HepG2 (cell line): ENCODE results near the gene SLC4A2. TPM values are rescaled to one million over a fixed set of nuclear protein-coding genes. Genes with fewer than 3 reads are reported as not detected.

ENCODE experiments used
- ATAC-seq: fragments of 200-7000 bp; cut with Tn5 transposase; 3 replicates; pipeline ENCODE4 v1.9.1; 2020; ENCODE audit warnings: mild to moderate bottlenecking, moderate library complexity
- BruUV-seq: library from RNA; stranded (reverse); fragments of 400-500 nt; replicated peaks from 2 replicates; lab custom pipeline; 2021; lab: Mats Ljungman, UMichigan
- CTCF ChIA-PET: fragments of 300-600 bp; formaldehyde crosslinking; extraction: SDS; loops from one replicate; lab custom pipeline; 2021; ENCODE audit warnings: low total read pairs, inconsistent platforms, low intra/inter-chr PET ratio; lab: Yijun Ruan, JAX
- POLR2A ChIA-PET: fragments of 350-600 bp; sonication (Branson Sonifier 250); formaldehyde crosslinking; loops from one replicate; lab custom pipeline; 2020; ENCODE audit warnings: antibody characterized with exemption, inconsistent platforms; lab: Yijun Ruan, JAX
- DNase-seq: peaks from one replicate; pipeline ENCODE4 v3.0.0-alpha.2; 2015; ENCODE audit warnings: low spot score
- FAIRE-seq: peaks from 3 replicates; lab custom pipeline; 2011; peaks lifted over from hg19 to GRCh38; lab: Jason Lieb, UNC
- H2AFZ ChIP-seq: one replicate; pipeline ENCODE4 v1.6.1; 2011; ENCODE audit warnings: low read length, inconsistent platforms
- H3K27ac ChIP-seq: fragments of 300-600 bp; 3 replicates; pipeline ENCODE4 v1.8.0; 2011; ENCODE audit warnings: mixed run types, mild to moderate bottlenecking, mixed read lengths, low read length, inconsistent platforms; ENCODE audit not compliant: insufficient read depth; ENCODE audit errors: extremely low read length
- H3K27me3 ChIP-seq, 2 experiments: fragments of 200-600 bp in 1 of 2; 2 replicates in 1 of 2; 3 replicates in 1 of 2; pipeline versions ENCODE4 v1.6.0 to v1.8.0; 2011; ENCODE audit warnings: low read length in 2 of 2, mild to moderate bottlenecking in 2 of 2, moderate library complexity in 2 of 2, inconsistent platforms in 1 of 2; ENCODE audit not compliant: insufficient read depth in 2 of 2, control insufficient read depth in 1 of 2
- H3K36me3 ChIP-seq, 2 experiments: fragments of 200-600 bp in 1 of 2; replicated peaks in 1 of 2; 2 replicates in 1 of 2; 3 replicates in 1 of 2; pipeline versions ENCODE4 v1.5.1 to v1.8.0; 2011; ENCODE audit warnings: low read length in 2 of 2, inconsistent platforms in 1 of 2; ENCODE audit not compliant: insufficient read depth in 2 of 2, control insufficient read depth in 1 of 2
- H3K4me1 ChIP-seq: 2 replicates; pipeline ENCODE4 v1.5.1; 2012; ENCODE audit warnings: low read length, inconsistent platforms; ENCODE audit not compliant: insufficient read depth
- H3K4me2 ChIP-seq: 2 replicates; pipeline ENCODE4 v1.6.0; 2011; ENCODE audit warnings: low read depth, low read length, inconsistent platforms
- H3K4me3 ChIP-seq, 3 experiments: fragments of 200-600 bp in 1 of 3; sonication (generic), shearing (Covaris generic) in 1 of 3; replicated peaks in 1 of 3; 2 replicates each; pipeline ENCODE4 v1.5.1; 2011 to 2016; ENCODE audit warnings: low read length in 3 of 3, inconsistent platforms in 2 of 3, low read depth in 2 of 3, mild to moderate bottlenecking in 2 of 3, control low read depth in 1 of 3, mixed read lengths in 1 of 3; ENCODE audit not compliant: insufficient read depth in 1 of 3
- H3K79me2 ChIP-seq: one replicate; pipeline ENCODE4 v1.6.1; 2011; ENCODE audit warnings: low read length, inconsistent platforms; ENCODE audit not compliant: insufficient read depth
- H3K9ac ChIP-seq: 2 replicates; pipeline ENCODE4 v1.6.0; 2011; ENCODE audit warnings: mild to moderate bottlenecking, low read depth, low read length, inconsistent platforms; ENCODE audit not compliant: insufficient read depth
- H3K9me3 ChIP-seq: 2 replicates; pipeline ENCODE4 v1.5.1; 2012; ENCODE audit warnings: mild to moderate bottlenecking, low read length
- H4K20me1 ChIP-seq: 2 replicates; pipeline ENCODE4 v1.6.0; 2011; ENCODE audit warnings: inconsistent platforms, mild to moderate bottlenecking, low read length, moderate library complexity; ENCODE audit not compliant: insufficient read depth
- ARID5B ChIP-seq: IDR thresholded peaks from 2 replicates; pipeline ENCODE4 v1.4.0; 2020; ENCODE audit warnings: mild to moderate bottlenecking, missing genetic modification reagents
- ATF6 ChIP-seq: sonication (generic); formaldehyde crosslinking; conservative IDR thresholded peaks from 2 replicates; pipeline ENCODE4 v1.4.0; 2020; ENCODE audit warnings: missing genetic modification reagents
- BHLHE40 ChIP-seq: IDR thresholded peaks from 2 replicates; pipeline ENCODE4 v1.6.1; 2011; ENCODE audit warnings: low read length, improper control_type of control experiment
- HNRNPUL1 ChIP-seq: fragments of 200-400 bp; formaldehyde crosslinking; IDR thresholded peaks from 2 replicates; pipeline ENCODE4 v1.6.1; 2017; ENCODE audit warnings: low read depth, mild to moderate bottlenecking, low read length, moderate library complexity
- HOXA5 ChIP-seq: sonication (generic); formaldehyde crosslinking; IDR thresholded peaks from 2 replicates; pipeline ENCODE4 v1.4.0; 2020; ENCODE audit warnings: missing genetic modification reagents
- MLXIP ChIP-seq: sonication (generic); formaldehyde crosslinking; IDR thresholded peaks from 2 replicates; pipeline ENCODE4 v1.9.0; 2021; ENCODE audit warnings: missing genetic modification reagents, borderline replicate concordance
- POLR2AphosphoS5 ChIP-seq: IDR thresholded peaks from 2 replicates; pipeline ENCODE4 v1.6.1; 2012; ENCODE audit warnings: low read depth, low read length
- RELA ChIP-seq: sonication (generic); formaldehyde crosslinking; IDR thresholded peaks from 2 replicates; pipeline ENCODE4 v1.4.0; 2020; ENCODE audit warnings: missing genetic modification reagents
- SPEN ChIP-seq: sonication (generic); formaldehyde crosslinking; IDR thresholded peaks from 2 replicates; pipeline ENCODE4 v1.5.1; 2020; ENCODE audit warnings: low read depth, mild to moderate bottlenecking, missing genetic modification reagents
- THAP11 ChIP-seq: IDR thresholded peaks from 2 replicates; pipeline ENCODE4 v1.6.1; 2016; ENCODE audit warnings: missing biosample characterization, missing genetic modification reagents
- XRCC5 ChIP-seq: fragments of 200-400 bp; formaldehyde crosslinking; optimal IDR thresholded peaks from 2 replicates; pipeline ENCODE3; 2017; ENCODE audit warnings: mild to moderate bottlenecking, low read length
- ZFP90 ChIP-seq: sonication (generic); formaldehyde crosslinking; IDR thresholded peaks from 2 replicates; pipeline ENCODE4 v1.8.0; 2022; ENCODE audit warnings: missing genetic modification reagents, mild to moderate bottlenecking, inconsistent platforms, borderline replicate concordance
- ZNF878 ChIP-seq: sonication (generic); formaldehyde crosslinking; IDR thresholded peaks from 2 replicates; pipeline ENCODE4 v1.8.1; 2023; ENCODE audit warnings: mild to moderate bottlenecking, missing genetic modification reagents, moderate library complexity
- WGBS: methylation state at CpG from one replicate; pipeline ENCODE4 v1.1.6; 2017; ENCODE audit warnings: low lambda C conversion rate; 5-methylcytosine and 5-hydroxymethylcytosine counted together
- in situ Hi-C: cut with HindIII; loops from 2 replicates; pipeline ENCODE4 v1.10.0; 2017; ENCODE audit warnings: low pct_unique_long_range_greater_than_20kb; ENCODE audit not compliant: extremely low pct_ligation_motif_present
- intact Hi-C: fragments of 100-400 bp; cut with micrococcal nuclease; formaldehyde crosslinking; loops from one replicate; pipeline ENCODE4 v1.10.0; 2022; ENCODE audit not compliant: unreplicated experiment
- polyA plus RNA-seq, 8 experiments: library from polyadenylated mRNA; depleted of rRNA in 3 of 8; stranded (reverse) in 7 of 8; unstranded in 1 of 8; fragments of >200 nt; fragmentation: Illumina TruSeq in 4 of 8; extraction: Trizol in 4 of 8; gene quantifications; 2 replicates each; pipeline versions ENCODE4 v1.2.1 to v1.2.3, GENCODE V29; 2011 to 2016; ENCODE audit warnings: low read depth in 4 of 8, missing spikeins in 1 of 8, mixed read lengths in 1 of 8; ENCODE audit not compliant: insufficient read depth in 1 of 8
- total RNA-seq, 5 experiments: library from RNA; depleted of rRNA; stranded (reverse); fragments of >200 nt; fragmentation: Illumina TruSeq; extraction: Trizol; gene quantifications; 2 replicates each; pipeline ENCODE4 v1.2.3, GENCODE V29; 2016; ENCODE audit warnings: low read depth in 1 of 5

Gene SLC4A2
- total and polyA plus RNA-seq, 2 of the 13 experiments (the other 11 are each of a cell fraction or from before 2014, with no cell fraction given) = 51.9 to 73.4 TPM

GRCh38 chr7:151038951-151039849 is 20.2 kb upstream of the SLC4A2 start (continued):
- no peak for TF ChIP-seq ZFP90
- TF ChIP-seq RELA (CRISPR knock-in tag) = no peak
- TF ChIP-seq ZNF878 (CRISPR knock-in tag) = no peak
- peak; percentile 40; the same call in 1 of the 2 replicates for TF ChIP-seq THAP11 (CRISPR knock-in tag)
- no peak for TF ChIP-seq POLR2AphosphoS5
- 0 out of 2 replicates have a peak, but pooled peaks have one; percentile 10 for TF ChIP-seq ARID5B
- TF ChIP-seq XRCC5 = peak; percentile 64

GRCh38 chr7:151039850-151040548 is 19.4 kb upstream of the SLC4A2 start:
- FAIRE-seq (no peak), DNase-seq (no peak), ATAC-seq (peak; percentile 11)
- Histone ChIP-seq H3K4me1 (peaks cover 14% of the 10 kb centered on the region), H4K20me1 (no peaks in the 10 kb centered on the region), H3K9me3 (no peaks in the 10 kb centered on the region), H3K36me3 (no peaks in the 10 kb centered on the region), H3K27ac (no peak overlapping the region), H3K9ac (no peak overlapping the region), H3K4me3 (no peak overlapping the region), H2AFZ (no peak overlapping the region), H3K4me2 (no peak overlapping the region), H3K79me2 (no peaks in the 10 kb centered on the region), H3K27me3 (no peaks in the 10 kb centered on the region)
- BruUV-seq = no TSS peak
- POLR2A ChIA-PET = interaction anchor here (0.5 to 1.4 kb wide), 2 partner anchors 12 to 50 kb away, joined by 3 to 7 read pairs; partner anchors contain the start of gene ABCB8
- CTCF ChIA-PET = no interaction called here
- in situ Hi-C loops (no loop called here), intact Hi-C loops (no loop called here)
- WGBS = 51% methylated on average over 15 of the region's 18 CpGs
- TF ChIP-seq HOXA5 (CRISPR knock-in tag) = no peak
- TF ChIP-seq HNRNPUL1 = no peak
- TF ChIP-seq SPEN = no peak
- TF ChIP-seq MLXIP (CRISPR knock-in tag) = no peak
- TF ChIP-seq ATF6 = no peak
- TF ChIP-seq BHLHE40 = no peak
